ENCODE measurements around the gene RFLNA. TPM values are rescaled to one million over a fixed set of nuclear protein-coding genes. Genes with fewer than 3 reads are reported as not detected.
A peak's percentile ranks its signal among the peaks of the same experiment; 100 is the strongest.

RFLNA gene
- total RNA-seq, 4 donors from 2014 or later: 0.38 to 1.2 (median 0.91) TPM; not detected in 1

DNA sequence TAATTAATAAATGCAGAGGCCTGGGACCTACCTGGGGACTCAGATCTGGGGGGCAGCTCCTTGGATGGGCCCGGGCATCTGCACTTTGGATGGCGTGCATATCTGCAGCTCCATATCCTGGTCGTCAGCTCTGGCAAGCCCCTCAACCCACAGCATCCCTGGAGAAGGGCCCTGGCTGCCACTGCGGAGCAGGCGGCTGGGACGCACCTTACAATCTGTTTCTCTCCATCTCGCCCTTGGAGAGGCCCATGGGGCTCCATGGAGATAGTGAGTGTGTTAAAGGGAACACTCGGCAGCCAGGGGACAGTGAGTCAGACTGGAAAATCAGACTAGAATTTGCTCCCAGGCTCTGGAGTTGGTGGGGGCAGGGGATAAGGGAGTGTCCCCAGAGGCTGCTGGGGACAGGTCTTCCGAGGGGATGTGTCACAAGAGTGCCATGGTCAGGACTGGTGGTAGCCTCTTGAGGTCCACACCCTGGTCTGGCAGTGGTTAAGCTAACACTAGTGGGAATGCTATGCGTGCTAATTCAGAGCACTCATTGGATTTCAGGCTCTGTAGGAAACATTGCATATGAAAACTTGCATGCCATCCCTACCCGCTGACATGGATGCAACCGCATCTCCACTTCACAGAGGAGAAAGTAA, 21.5 kb downstream of the RFLNA start:
- Histone ChIP-seq H3K36me3 (no peaks in the 10 kb centered on the region), H3K4me3 (no peak overlapping the region), H3K27ac (no peak overlapping the region), H3K27me3 (no peaks in the 10 kb centered on the region), H3K4me1 (no peaks in the 10 kb centered on the region), H3K9me3 (no peaks in the 10 kb centered on the region)
- no peak for DNase-seq (ENCODE audit: low spot score in 2 of 2)
- TF ChIP-seq POLR2AphosphoS5 (IDR thresholded peaks at IDR 0.05) (no peak), POLR2A (IDR thresholded peaks at IDR 0.05) (no peak), EP300 (IDR thresholded peaks at IDR 0.05) (no peak)
- TF ChIP-seq, protein P1, sequence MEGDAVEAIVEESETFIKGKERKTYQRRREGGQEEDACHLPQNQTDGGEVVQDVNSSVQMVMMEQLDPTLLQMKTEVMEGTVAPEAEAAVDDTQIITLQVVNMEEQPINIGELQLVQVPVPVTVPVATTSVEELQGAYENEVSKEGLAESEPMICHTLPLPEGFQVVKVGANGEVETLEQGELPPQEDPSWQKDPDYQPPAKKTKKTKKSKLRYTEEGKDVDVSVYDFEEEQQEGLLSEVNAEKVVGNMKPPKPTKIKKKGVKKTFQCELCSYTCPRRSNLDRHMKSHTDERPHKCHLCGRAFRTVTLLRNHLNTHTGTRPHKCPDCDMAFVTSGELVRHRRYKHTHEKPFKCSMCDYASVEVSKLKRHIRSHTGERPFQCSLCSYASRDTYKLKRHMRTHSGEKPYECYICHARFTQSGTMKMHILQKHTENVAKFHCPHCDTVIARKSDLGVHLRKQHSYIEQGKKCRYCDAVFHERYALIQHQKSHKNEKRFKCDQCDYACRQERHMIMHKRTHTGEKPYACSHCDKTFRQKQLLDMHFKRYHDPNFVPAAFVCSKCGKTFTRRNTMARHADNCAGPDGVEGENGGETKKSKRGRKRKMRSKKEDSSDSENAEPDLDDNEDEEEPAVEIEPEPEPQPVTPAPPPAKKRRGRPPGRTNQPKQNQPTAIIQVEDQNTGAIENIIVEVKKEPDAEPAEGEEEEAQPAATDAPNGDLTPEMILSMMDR (IDR thresholded peaks at IDR 0.05): no peak
- WGBS: 83% methylated on average over 12 of the region's 12 CpGs

DNA sequence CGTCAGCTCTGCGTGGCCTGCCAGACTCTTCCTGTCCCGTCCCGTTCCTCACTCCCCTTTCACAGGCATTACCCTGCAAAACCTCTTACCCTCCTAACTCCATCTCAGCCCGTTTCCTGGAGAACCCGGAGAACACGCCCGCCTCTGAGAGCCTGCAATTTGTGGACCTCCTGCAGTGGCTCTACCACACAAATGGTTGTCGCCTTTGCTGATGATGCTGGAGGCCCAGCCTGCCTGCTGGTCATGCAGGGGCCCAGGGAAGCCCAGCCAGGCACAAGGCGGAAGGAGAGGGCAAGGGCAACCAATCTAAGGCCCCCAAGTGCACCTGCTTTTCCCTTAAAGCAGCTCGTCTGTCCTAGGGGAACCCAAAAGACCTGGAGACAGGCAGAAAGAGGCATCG, 22.5 kb downstream of the RFLNA start:
- Histone ChIP-seq H3K4me1 (no peaks in the 10 kb centered on the region), H3K27ac (no peak overlapping the region), H3K4me3 (no peak overlapping the region), H3K27me3 (no peaks in the 10 kb centered on the region), H3K36me3 (no peaks in the 10 kb centered on the region), H3K9me3 (no peaks in the 10 kb centered on the region)
- 90% methylated on average over 10 of the region's 12 CpGs for WGBS
- TF ChIP-seq POLR2AphosphoS5 (IDR thresholded peaks at IDR 0.05) (no peak), EP300 (IDR thresholded peaks at IDR 0.05) (no peak), POLR2A (IDR thresholded peaks at IDR 0.05) (no peak)
- TF ChIP-seq, protein P1 (IDR thresholded peaks at IDR 0.05): no peak
- DNase-seq (ENCODE audit: low spot score in 2 of 2): no peak

DNA sequence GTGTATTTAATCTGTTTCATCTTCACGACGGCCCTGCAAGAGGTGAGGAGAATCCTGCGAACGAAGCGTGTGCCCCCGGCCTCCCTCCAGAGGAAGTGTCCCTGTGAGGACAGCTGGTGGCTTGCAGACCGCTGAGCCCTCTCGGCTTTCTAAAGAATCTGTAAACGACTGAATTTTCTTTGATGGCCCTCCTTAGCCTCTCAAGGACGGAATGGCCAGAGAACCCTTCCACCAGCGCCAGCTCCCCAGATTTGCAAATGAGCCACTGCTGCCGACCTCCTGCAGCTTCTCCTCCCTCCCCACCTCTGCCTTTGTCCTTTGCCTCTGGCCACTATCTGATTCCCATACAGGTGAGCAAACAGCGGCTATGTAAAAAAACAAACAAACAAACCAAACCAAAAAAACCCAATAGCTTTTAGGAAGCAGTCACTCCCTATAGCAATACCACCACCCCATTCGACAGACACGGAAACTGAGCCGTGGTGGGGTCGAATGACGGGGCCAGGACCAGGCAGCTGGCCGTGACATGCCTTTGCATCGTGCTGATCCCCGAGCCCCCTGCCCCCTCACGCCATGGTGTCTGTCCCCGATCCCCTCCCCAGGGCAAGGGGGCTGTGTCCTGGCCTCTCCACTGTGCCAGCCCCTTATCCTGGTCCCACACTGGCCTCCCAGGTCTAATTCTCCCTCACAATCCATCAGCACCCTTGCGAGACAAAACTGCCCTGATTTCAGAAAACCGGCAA, 23.6 kb downstream of the RFLNA start:
- 77% methylated on average over 24 of the region's 25 CpGs for WGBS
- Histone ChIP-seq H3K4me3 (no peak overlapping the region), H3K9me3 (peaks cover 1% of the 10 kb centered on the region), H3K36me3 (peaks cover 2% of the 10 kb centered on the region), H3K27me3 (no peaks in the 10 kb centered on the region), H3K4me1 (no peaks in the 10 kb centered on the region), H3K27ac (no peak overlapping the region)
- TF ChIP-seq, protein P1 (IDR thresholded peaks at IDR 0.05): no peak
- TF ChIP-seq EP300 (IDR thresholded peaks at IDR 0.05) (no peak), POLR2A (IDR thresholded peaks at IDR 0.05) (no peak), POLR2AphosphoS5 (IDR thresholded peaks at IDR 0.05) (no peak)
- DNase-seq (ENCODE audit: low spot score in 2 of 2): no peak

DNA sequence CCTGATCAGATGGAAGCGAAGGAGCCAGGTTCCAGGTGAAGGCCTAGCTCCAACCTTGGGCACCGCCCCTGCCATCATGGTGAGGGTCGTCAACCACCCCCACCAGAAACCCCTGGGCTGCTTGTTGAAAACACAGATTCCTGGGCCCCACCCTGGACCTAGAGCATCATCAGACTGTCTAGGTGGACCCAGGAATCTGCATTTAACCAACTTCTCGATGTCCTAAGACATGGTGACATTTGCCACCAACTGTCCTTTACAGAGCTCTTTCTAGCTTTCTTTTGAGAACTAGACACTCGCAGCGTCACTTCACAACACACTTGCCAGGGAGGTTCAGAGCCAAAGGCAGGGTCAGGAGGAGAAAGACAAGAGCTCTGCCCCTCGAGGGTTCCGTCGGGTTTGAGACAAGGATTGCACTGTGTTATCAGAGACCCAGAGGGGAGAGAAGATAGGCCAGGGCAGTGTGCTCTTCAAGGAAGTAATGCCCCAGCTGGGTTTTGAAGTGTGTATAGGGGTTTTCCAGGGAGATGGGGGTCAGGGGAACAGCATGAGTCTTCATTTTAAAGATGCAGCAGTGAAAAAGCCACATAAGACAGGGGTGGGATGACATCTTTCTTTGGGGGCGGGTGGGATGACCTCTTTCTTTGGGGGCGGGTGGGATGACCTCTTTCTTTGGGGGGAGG, 24.6 kb downstream of the RFLNA start:
- no peak overlapping the region for H3K27ac ChIP-seq
- peaks cover 12% of the 10 kb centered on the region for H3K36me3 ChIP-seq
- no peak for DNase-seq (ENCODE audit: low spot score in 2 of 2)
- H3K4me3 ChIP-seq: no peak overlapping the region
- H3K27me3 ChIP-seq: no peaks in the 10 kb centered on the region
- TF ChIP-seq EP300 (IDR thresholded peaks at IDR 0.05) (no peak), POLR2A (IDR thresholded peaks at IDR 0.05) (no peak), POLR2AphosphoS5 (IDR thresholded peaks at IDR 0.05) (no peak)
- TF ChIP-seq, protein P1 (IDR thresholded peaks at IDR 0.05): no peak
- H3K9me3 ChIP-seq: peaks cover 8% of the 10 kb centered on the region
- no peaks in the 10 kb centered on the region for H3K4me1 ChIP-seq
- WGBS: 65% methylated on average over 6 of the region's 11 CpGs

DNA sequence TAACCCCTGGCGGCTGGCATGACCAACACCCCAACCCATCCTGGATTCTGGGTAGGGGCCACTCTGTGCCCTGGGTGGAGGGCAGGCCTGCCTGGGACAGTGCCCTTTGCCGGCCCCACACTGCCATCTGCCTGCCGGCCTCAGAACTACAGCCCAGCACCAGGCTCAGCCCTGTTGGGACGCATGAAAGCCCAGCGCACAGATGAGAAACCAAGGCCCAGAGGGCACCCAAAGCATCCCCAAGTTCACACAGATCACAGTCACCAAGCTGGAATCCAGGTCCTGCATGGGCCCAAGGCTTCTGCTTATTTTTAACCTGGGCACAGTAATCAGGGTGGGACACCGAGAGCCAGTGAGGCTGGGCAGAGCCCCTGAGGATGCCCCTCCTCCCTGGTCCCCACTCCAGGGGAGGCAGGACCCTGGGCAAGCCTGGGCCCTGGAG, 26.2 kb downstream of the RFLNA start:
- no peak overlapping the region for H3K4me3 ChIP-seq
- H3K9me3 ChIP-seq: peaks cover 8% of the 10 kb centered on the region
- no peak overlapping the region for H3K27ac ChIP-seq
- TF ChIP-seq, protein P1 (IDR thresholded peaks at IDR 0.05): peak; percentile 72 to 92
- no peak for TF ChIP-seq POLR2AphosphoS5 (IDR thresholded peaks at IDR 0.05)
- TF ChIP-seq POLR2A (IDR thresholded peaks at IDR 0.05): no peak
- no peak for DNase-seq (ENCODE audit: low spot score in 2 of 2)
- H3K36me3 ChIP-seq: peaks cover 28% of the 10 kb centered on the region
- no peaks in the 10 kb centered on the region for H3K4me1 ChIP-seq
- no CpG with 5 or more reads among the region's 6 CpGs for WGBS
- no peaks in the 10 kb centered on the region for H3K27me3 ChIP-seq

Measured in suprapubic skin (tissue), 4 donors.